NCI-H1930 (cell line): ENCODE measurements around the gene EFHC1.
A peak's percentile ranks its signal among the peaks of the same experiment; 100 is the strongest.
"Not testable (repeated sequence)": the region's sequence is repeated elsewhere in the genome, so short reads cannot be mapped to it uniquely, and the experiment has no call there.

Experiments used
- DNase-seq, 2 experiments: peaks; one replicate each; lab custom pipeline; 2025; lab: John Stamatoyannopoulos, UW

EFHC1 gene

GRCh38 chr6:52399511-52400312 lies 20.4 kb upstream of the EFHC1 start:
- DNase-seq = peak; percentile 10 to 17

- DNase-seq = no peak
Measured at GRCh38 chr6:52400313-52401041, 19.7 kb upstream of the EFHC1 start.

- no peak for DNase-seq
Measured at GRCh38 chr6:52403086-52403485, 17.1 kb upstream of the EFHC1 start.

- DNase-seq = no peak
Measured at GRCh38 chr6:52403627-52404026, 16.5 kb upstream of the EFHC1 start.

GRCh38 chr6:52405243-52405642 lies 14.9 kb upstream of the EFHC1 start:
- no peak for DNase-seq

GRCh38 chr6:52407467-52407866 lies 12.7 kb upstream of the EFHC1 start:
- peak; percentile 22 to 31 for DNase-seq

- DNase-seq = no peak
Measured at GRCh38 chr6:52409499-52409898, 10.6 kb upstream of the EFHC1 start.

- DNase-seq = no peak
Measured at GRCh38 chr6:52410979-52411378, 9.2 kb upstream of the EFHC1 start.

- no peak for DNase-seq
Measured at GRCh38 chr6:52411911-52412310, 8.2 kb upstream of the EFHC1 start.

- no peak for DNase-seq
Measured at GRCh38 chr6:52415333-52415732, 4.8 kb upstream of the EFHC1 start.

GRCh38 chr6:52415917-52416628 lies 4.1 kb upstream of the EFHC1 start:
- DNase-seq = no peak

- DNase-seq = peak; percentile 52 to 56
Measured at GRCh38 chr6:52416629-52417151, 3.5 kb upstream of the EFHC1 start.

GRCh38 chr6:52417675-52418111 lies 2.4 kb upstream of the EFHC1 start:
- no peak for DNase-seq

- DNase-seq = no peak
Measured at GRCh38 chr6:52418606-52419005, 1.5 kb upstream of the EFHC1 start.

GRCh38 chr6:52420668-52421358 lies 671 bp downstream of the EFHC1 start:
- peak; percentile 10 to 38 for DNase-seq

- no peak for DNase-seq
Measured at GRCh38 chr6:52422156-52422555, 2.0 kb downstream of the EFHC1 start.

GRCh38 chr6:52423448-52423847 lies 3.3 kb downstream of the EFHC1 start:
- no peak for DNase-seq

GRCh38 chr6:52423971-52424381 lies 3.8 kb downstream of the EFHC1 start:
- no peak for DNase-seq

- no peak for DNase-seq
Measured at GRCh38 chr6:52424513-52424912, 4.4 kb downstream of the EFHC1 start.

GRCh38 chr6:52426667-52427066 lies 6.5 kb downstream of the EFHC1 start:
- no peak for DNase-seq

GRCh38 chr6:52433294-52433693 lies 13.2 kb downstream of the EFHC1 start:
- DNase-seq = not testable (repeated sequence)

- DNase-seq = no peak
Measured at GRCh38 chr6:52435345-52435744, 15.2 kb downstream of the EFHC1 start.
